SH-SY5Y (cell line): ENCODE results near the gene PARVB.

ENCODE experiments used
- GATA2 ChIP-seq: IDR thresholded peaks from 2 replicates; pipeline ENCODE4 v1.6.1; 2011; ENCODE audit warnings: mild to moderate bottlenecking, low read depth, low read length
- GATA3 ChIP-seq: IDR thresholded peaks from 2 replicates; pipeline ENCODE4 v1.6.1; 2011; ENCODE audit warnings: low read depth, mild to moderate bottlenecking, low read length, moderate library complexity

DNA sequence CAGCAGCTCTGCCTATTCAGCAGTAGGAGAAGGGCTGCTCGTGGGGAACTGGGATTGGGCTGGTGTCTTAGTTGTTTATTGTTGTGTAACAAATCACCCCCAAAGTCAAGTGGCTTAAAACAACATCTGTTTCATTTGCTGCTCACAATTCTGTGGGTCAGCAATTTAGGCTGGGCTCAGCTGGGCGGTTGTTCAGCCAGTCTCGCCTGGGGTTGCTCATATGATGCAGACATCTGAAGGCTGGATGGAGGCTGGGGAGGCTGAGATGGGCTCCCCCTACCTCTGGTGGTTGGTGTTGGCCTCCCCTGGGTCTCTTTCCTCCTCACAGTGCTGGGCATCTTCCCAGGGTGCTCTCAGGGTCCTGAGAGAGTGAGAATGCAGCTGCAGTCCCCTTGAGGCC lies 113.3 kb downstream of the PARVB start:
- no peak for TF ChIP-seq GATA2
- no peak for TF ChIP-seq GATA3
